ENCODE data around the gene OR4D1. TPM values are rescaled to one million over a fixed set of nuclear protein-coding genes. Genes with fewer than 3 reads are reported as not detected.
A peak's percentile ranks its signal among the peaks of the same experiment; 100 is the strongest.

Gene OR4D1
- total RNA-seq, 2 experiments from 2014 or later, result 0.83 to 0.88 TPM

DNA sequence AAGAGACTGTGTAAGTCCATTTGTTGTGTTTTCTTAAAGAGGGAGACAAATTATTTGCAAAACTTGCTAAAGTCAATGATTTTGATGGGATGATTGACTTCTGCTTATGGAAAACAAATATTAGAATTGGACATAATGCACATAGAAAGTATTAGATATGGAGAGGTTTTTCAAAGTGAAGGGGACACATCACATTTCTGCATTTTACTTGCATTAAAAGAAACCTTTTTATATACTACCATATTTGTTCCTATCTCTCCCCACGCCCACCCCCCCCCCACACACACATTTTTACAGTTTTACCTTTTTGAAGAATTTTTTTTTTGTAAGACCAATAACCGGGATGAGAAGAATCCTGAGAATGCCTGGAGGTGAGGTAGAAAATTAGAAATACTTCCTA is 10.0 kb downstream of the OR4D1 start:
- Mint-ChIP-seq H3K9me3 (peaks cover 4% of the 10 kb centered on the region), H3K36me3 (ENCODE audit: low read depth) (peaks cover 8% of the 10 kb centered on the region), H3K4me3 (no peak overlapping the region), H3K27ac (no peak overlapping the region), H3K4me1 (peaks cover 52% of the 10 kb centered on the region), H3K27me3 (peaks cover 9% of the 10 kb centered on the region)
- DNase-seq, result no peak
- POLR2A ChIA-PET, result interaction anchor here (1.4 to 2.0 kb wide), 2 partner anchors 11 to 473 kb away, joined by 3 to 11 read pairs; no protein-coding TSS in a partner anchor
- CTCF ChIA-PET, result interaction anchor here (2.1 kb wide), 1 partner anchor 14 kb away, joined by 8 read pairs; no protein-coding TSS in a partner anchor

DNA sequence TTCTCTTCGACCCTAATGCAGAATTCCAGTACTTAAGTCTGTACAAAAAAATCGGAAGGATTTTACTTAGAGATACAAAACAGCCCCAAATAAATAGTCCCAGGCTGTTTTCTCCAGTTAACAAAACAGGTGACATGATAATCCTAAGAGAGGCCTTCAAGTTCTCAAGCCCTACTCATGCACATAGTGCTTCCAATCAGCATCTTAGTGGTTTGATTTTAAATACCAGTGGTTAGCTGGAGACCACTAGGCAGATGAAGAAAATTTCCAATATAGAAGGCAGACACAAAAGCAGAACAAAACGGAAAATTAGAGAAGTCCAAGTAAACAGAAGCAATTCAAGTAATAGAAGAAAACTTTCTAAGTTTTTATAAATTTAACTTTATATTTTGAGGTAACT is 13.4 kb downstream of the OR4D1 start:
- H3K4me3 Mint-ChIP-seq, result no peak overlapping the region

DNA sequence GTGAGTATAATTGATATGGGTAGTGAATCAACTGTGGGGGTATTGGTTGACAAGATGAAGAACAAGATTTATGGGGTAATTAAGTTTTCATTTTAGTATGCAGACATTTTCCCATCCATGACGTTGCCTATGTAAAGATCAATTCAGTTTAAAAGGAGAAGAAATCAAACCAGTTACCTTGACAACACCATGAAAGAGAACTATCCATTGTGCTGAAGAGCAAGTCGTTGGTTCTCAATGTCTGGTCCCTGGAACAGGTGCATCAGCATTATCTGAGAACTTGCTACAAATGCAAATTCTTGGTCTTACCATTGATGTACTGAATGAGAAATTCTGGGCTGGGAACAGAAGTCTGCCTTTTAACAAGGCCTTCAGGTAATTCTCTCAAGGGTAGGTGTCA is 17.8 kb downstream of the OR4D1 start:
- H3K27ac Mint-ChIP-seq, result no peak overlapping the region
- no peaks in the 10 kb centered on the region for H3K36me3 Mint-ChIP-seq (ENCODE audit: low read depth)
- H3K9me3 Mint-ChIP-seq, result no peaks in the 10 kb centered on the region
- CTCF ChIA-PET, result interaction anchor here (1.2 to 1.4 kb wide), 3 partner anchors 9 to 12 kb away, joined by 3 to 4 read pairs (median 3); no protein-coding TSS in a partner anchor
- peaks cover 14% of the 10 kb centered on the region for H3K4me1 Mint-ChIP-seq
- peaks cover 34% of the 10 kb centered on the region for H3K27me3 Mint-ChIP-seq
- DNase-seq, result no peak
- POLR2A ChIA-PET, result no interaction called here
- H3K4me3 Mint-ChIP-seq, result no peak overlapping the region

More for the DNA sequence above, 13.4 kb downstream of the OR4D1 start:
- ChIA-PET CTCF (interaction anchor here (0.6 kb wide), 1 partner anchor 378 kb away, joined by 3 read pairs; no protein-coding TSS in a partner anchor), POLR2A (interaction anchor here (1.1 kb wide), 1 partner anchor 8 kb away, joined by 4 read pairs; no protein-coding TSS in a partner anchor)
- Mint-ChIP-seq H3K4me1 (peaks cover 22% of the 10 kb centered on the region), H3K9me3 (no peaks in the 10 kb centered on the region), H3K36me3 (ENCODE audit: low read depth) (no peaks in the 10 kb centered on the region), H3K27me3 (peaks cover 26% of the 10 kb centered on the region), H3K27ac (no peak overlapping the region)
- DNase-seq, result no peak

DNA sequence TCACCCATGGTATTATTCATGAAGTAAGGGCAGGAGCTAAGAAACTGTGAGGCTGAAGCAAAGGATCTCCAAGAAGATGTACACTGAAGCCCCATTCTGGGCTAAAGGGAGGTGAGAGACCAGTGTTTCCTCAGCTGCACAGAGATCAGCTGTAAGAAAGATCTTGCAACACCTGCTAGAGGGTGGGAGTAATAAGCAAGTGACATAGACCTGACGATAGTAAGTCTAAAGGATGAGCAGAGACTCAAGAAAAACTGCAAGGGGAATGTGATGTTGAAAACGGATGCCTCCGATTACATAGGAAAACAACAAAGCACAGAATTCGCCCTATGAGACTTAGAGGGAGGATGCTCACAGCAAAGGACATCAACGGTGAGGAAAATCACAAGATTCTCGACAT is 18.5 kb downstream of the OR4D1 start, which contains the start of gene OR4D2:
Gene OR4D2 (plus strand): TSS at position 301 of the 400 bp plus-strand sequence. CDS start 2,674 bp downstream, outside the sequence.
- no peaks in the 10 kb centered on the region for H3K9me3 Mint-ChIP-seq
- H3K27me3 Mint-ChIP-seq, result peaks cover 34% of the 10 kb centered on the region
- H3K27ac Mint-ChIP-seq, result no peak within 1 kb of the TSS
- CTCF ChIA-PET, result interaction anchor here (1.2 to 1.4 kb wide), 2 partner anchors 10 to 13 kb away, joined by 3 to 4 read pairs; no protein-coding TSS in a partner anchor
- DNase-seq, result no peak
- H3K36me3 Mint-ChIP-seq (ENCODE audit: low read depth), result no peaks in the 10 kb centered on the region
- POLR2A ChIA-PET, result interaction anchor here (0.8 to 1.6 kb wide), 3 partner anchors 10 to 159 kb away, joined by 3 to 4 read pairs (median 3); partner anchors contain the start of gene SRSF1
- peaks cover 19% of the 10 kb centered on the region for H3K4me1 Mint-ChIP-seq
- H3K4me3 Mint-ChIP-seq, result no peak within 1 kb of the TSS

DNA sequence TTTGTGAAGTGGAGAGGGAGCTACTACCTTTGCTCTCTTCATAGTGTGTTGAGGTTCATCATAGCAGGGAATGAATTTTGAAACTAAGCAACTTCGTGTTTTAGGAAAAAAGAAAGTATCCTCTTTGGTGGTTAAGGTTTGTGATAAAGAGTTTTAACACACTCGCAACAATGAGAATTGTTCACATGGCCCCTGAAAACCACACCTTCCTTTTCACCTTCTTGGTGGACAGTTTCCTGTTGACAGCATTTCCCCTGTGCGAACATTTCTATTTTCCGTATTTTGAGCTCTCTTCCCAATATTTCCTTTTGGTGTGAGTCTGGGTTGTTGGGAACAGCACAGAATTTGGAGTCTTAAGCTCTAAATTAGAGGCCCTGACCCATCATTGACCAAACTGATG is 22.4 kb downstream of the OR4D1 start:
- H3K27me3 Mint-ChIP-seq, result peaks cover 27% of the 10 kb centered on the region
- no peak overlapping the region for H3K4me3 Mint-ChIP-seq
- POLR2A ChIA-PET, result interaction anchor here (0.7 to 1.9 kb wide), 5 partner anchors 13 to 461 kb away, joined by 3 to 14 read pairs (median 4); partner anchors contain the start of genes DYNLL2 and SRSF1
- peak overlapping the region; percentile 62 for H3K27ac Mint-ChIP-seq
- CTCF ChIA-PET, result interaction anchor here (0.7 to 4.0 kb wide), 13 partner anchors 14 to 311 kb away, joined by 3 to 83 read pairs (median 4); partner anchors contain the start of gene MKS1
- DNase-seq, result no peak
- H3K4me1 Mint-ChIP-seq, result peaks cover 29% of the 10 kb centered on the region
- no peaks in the 10 kb centered on the region for H3K9me3 Mint-ChIP-seq
- no peaks in the 10 kb centered on the region for H3K36me3 Mint-ChIP-seq (ENCODE audit: low read depth)

DNA sequence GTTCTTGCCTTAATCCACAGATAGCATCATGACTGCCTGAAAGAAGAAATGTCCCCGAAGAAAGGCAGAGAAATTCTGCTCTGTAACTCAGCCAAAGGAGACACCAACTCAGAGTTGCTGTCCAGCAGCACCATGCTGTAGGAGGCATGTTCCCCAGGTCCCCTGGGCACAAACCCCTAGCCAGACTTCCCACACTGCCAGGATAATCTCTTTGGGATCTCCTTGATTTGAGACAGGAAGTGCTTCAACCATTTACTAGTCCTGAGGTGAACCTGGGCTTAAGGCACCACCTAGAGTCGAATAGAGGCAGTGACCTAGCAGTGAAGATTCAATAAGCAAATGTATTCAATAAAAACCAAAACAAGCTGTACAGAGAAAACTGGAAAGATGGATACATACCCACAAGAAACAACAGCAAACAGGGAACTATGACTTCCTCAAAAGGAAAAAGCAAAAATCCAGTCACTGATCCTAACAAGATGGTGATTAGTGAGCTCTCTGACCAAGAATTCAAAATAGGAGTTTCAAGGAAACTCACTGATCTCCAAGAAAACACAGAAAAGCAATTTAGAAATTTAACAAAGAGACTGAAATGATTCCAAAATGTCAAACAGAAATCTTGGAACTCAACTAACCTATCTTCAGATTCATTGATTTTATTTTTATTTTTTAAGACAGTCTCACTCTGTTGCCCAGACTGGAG is 24.3 kb downstream of the OR4D1 start:
- Mint-ChIP-seq H3K9me3 (no peaks in the 10 kb centered on the region), H3K4me1 (peaks cover 29% of the 10 kb centered on the region), H3K36me3 (ENCODE audit: low read depth) (no peaks in the 10 kb centered on the region), H3K27ac (no peak overlapping the region), H3K4me3 (no peak overlapping the region), H3K27me3 (peaks cover 14% of the 10 kb centered on the region)
- CTCF ChIA-PET, result interaction anchor here (0.6 to 4.0 kb wide), 23 partner anchors 9 to 316 kb away, joined by 3 to 83 read pairs (median 5); partner anchors contain the start of gene DYNLL2
- POLR2A ChIA-PET, result interaction anchor here (0.7 to 1.4 kb wide), 3 partner anchors 16 to 460 kb away, joined by 3 read pairs; no protein-coding TSS in a partner anchor
- peak; percentile 69 for DNase-seq

DNA sequence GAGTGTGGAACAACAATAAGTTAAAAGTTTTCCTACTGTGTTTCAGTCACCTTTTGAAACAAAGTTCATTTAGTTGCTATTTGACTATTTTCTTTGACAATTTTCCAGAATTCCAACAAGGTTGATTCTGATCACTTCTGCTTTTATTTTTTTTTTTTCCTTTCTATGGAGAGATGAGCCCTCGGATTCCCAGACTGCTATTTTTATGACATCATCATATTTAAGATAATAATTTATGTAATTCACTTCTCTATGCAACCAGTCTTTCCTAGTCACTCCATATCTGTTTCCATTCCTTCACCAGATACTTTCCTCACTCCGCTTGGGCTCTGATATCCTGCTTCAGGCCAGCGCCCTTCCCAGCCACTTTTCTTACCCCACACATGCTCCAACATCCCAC is 26.7 kb downstream of the OR4D1 start:
- H3K27me3 Mint-ChIP-seq, result peaks cover 8% of the 10 kb centered on the region
- H3K36me3 Mint-ChIP-seq (ENCODE audit: low read depth), result no peaks in the 10 kb centered on the region
- H3K27ac Mint-ChIP-seq, result no peak overlapping the region
- H3K9me3 Mint-ChIP-seq, result no peaks in the 10 kb centered on the region
- CTCF ChIA-PET, result interaction anchor here (0.6 to 2.6 kb wide), 3 partner anchors 24 to 53 kb away, joined by 3 to 13 read pairs (median 3); no protein-coding TSS in a partner anchor
- H3K4me1 Mint-ChIP-seq, result peaks cover 26% of the 10 kb centered on the region
- no peak overlapping the region for H3K4me3 Mint-ChIP-seq
- POLR2A ChIA-PET, result interaction anchor here (1.3 kb wide), 1 partner anchor 53 kb away, joined by 4 read pairs; no protein-coding TSS in a partner anchor
- DNase-seq, result no peak

DNA sequence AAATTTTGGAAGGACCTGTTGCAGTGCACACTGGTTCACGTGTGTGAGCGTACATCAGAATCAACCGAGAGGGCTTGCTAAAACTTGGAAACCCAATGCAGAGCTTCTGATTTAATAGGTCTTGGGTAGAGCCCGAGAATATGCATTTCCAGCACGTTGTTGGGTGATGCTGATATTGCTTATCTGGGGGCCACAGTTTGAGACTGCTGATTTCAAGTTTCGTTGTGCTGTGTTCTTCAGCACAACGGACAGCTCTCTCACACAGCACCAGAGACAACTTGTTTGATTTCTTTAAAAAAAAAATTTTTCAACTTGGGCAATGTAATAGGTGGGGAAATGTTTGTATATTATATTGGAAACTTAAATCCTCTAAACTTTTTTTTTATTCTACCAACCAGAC is 28.0 kb downstream of the OR4D1 start:
- peaks cover 15% of the 10 kb centered on the region for H3K4me1 Mint-ChIP-seq
- ChIA-PET POLR2A (interaction anchor here (1.6 kb wide), 1 partner anchor 9 kb away, joined by 3 read pairs; the partner anchor contains the start of gene OR4D2), CTCF (interaction anchor here (1.4 to 2.6 kb wide), 2 partner anchors 25 to 55 kb away, joined by 3 to 13 read pairs; no protein-coding TSS in a partner anchor)
- no peak overlapping the region for H3K4me3 Mint-ChIP-seq
- H3K27me3 Mint-ChIP-seq, result peaks cover 11% of the 10 kb centered on the region
- no peak overlapping the region for H3K27ac Mint-ChIP-seq
- DNase-seq, result no peak
- no peaks in the 10 kb centered on the region for H3K9me3 Mint-ChIP-seq
- H3K36me3 Mint-ChIP-seq (ENCODE audit: low read depth), result no peaks in the 10 kb centered on the region

DNA sequence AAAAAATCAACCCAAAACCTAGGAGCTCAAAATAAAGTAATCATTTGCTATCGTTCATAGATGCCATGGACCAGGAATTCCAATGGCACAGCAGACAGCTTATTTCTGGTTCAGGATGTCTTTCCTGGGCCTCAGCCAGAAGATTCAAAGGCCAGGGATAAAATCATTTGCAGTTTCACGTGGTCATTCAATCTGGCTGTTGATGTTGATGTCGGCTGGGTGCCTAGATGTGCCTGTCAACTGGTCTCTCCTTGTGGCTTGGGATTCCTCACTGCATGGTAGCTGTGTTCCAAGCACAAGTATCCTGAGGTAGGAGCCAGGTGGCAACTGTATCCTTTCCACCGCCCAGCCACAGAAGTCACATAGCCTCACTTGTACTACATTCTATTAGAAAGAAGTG is 33.6 kb downstream of the OR4D1 start:
- Mint-ChIP-seq H3K4me3 (no peak overlapping the region), H3K27me3 (peaks cover 6% of the 10 kb centered on the region), H3K27ac (no peak overlapping the region), H3K4me1 (peaks cover 3% of the 10 kb centered on the region), H3K9me3 (no peaks in the 10 kb centered on the region), H3K36me3 (ENCODE audit: low read depth) (no peaks in the 10 kb centered on the region)
- no peak for DNase-seq
- POLR2A ChIA-PET, result no interaction called here
- CTCF ChIA-PET, result interaction anchor here (1.9 to 2.2 kb wide), 2 partner anchors 9 to 19 kb away, joined by 6 to 8 read pairs; no protein-coding TSS in a partner anchor

DNA sequence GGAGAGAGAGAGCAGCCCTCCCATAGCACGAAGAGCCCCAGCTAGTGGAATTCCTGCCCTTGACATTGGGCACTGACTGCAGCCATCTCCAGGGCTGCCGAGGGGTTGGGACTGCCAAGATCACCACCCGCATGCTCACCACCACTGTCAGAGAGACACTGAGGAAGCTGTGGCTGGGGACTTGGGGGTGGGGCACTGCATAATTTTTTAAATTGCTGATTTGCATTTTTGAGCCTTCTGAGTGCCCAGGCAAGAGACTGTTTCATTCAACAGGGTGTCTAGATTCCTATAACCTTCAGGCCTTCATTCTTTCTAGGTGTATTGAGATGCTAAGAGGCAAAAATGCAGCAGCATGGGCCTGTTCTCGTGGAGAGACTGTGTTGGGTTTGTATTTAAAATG is 35.3 kb downstream of the OR4D1 start:
- ChIA-PET POLR2A (no interaction called here), CTCF (no interaction called here)
- Mint-ChIP-seq H3K27me3 (peaks cover 13% of the 10 kb centered on the region), H3K4me1 (peaks cover 3% of the 10 kb centered on the region), H3K4me3 (no peak overlapping the region), H3K9me3 (no peaks in the 10 kb centered on the region), H3K36me3 (ENCODE audit: low read depth) (no peaks in the 10 kb centered on the region), H3K27ac (no peak overlapping the region)
- DNase-seq, result no peak

DNA sequence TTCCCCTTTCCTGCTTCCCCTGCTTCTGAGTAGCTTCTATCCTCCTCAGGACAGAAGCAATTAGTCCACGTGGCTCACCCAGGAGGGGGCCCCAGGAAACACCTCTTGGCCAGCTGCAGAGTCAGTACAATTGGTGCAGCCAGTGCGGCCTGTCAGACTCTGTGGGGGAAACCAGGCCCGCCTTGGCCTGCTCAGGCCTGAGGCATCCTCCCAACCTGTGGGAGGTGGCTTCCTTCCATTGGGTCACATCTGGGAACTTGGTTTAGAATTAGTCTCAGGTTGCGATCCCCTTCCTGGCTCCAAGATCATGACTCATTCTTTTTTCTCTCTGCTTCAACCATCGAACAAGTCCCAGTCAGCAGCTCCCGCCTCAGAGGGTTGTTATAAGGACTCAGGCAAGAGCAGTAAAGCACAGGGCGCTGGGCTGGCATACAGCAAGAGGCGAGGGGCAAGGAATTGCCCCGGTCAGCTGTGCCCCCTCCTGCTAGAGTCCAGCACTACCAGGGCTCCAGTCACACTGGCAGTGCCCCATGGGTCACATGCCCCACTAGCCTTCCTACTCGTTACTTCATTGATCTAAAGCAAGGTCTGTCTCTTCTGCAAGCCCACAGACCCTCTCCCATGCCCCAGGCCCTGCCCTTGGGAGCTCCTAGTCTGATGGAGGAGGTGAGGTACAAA is 36.3 kb downstream of the OR4D1 start:
- Mint-ChIP-seq H3K27ac (no peak overlapping the region), H3K4me3 (no peak overlapping the region), H3K36me3 (ENCODE audit: low read depth) (no peaks in the 10 kb centered on the region), H3K27me3 (peaks cover 13% of the 10 kb centered on the region), H3K9me3 (no peaks in the 10 kb centered on the region), H3K4me1 (peaks cover 3% of the 10 kb centered on the region)
- POLR2A ChIA-PET, result no interaction called here
- no peak for DNase-seq
- CTCF ChIA-PET, result interaction anchor here (2.3 kb wide), 1 partner anchor 12 kb away, joined by 5 read pairs; no protein-coding TSS in a partner anchor

DNA sequence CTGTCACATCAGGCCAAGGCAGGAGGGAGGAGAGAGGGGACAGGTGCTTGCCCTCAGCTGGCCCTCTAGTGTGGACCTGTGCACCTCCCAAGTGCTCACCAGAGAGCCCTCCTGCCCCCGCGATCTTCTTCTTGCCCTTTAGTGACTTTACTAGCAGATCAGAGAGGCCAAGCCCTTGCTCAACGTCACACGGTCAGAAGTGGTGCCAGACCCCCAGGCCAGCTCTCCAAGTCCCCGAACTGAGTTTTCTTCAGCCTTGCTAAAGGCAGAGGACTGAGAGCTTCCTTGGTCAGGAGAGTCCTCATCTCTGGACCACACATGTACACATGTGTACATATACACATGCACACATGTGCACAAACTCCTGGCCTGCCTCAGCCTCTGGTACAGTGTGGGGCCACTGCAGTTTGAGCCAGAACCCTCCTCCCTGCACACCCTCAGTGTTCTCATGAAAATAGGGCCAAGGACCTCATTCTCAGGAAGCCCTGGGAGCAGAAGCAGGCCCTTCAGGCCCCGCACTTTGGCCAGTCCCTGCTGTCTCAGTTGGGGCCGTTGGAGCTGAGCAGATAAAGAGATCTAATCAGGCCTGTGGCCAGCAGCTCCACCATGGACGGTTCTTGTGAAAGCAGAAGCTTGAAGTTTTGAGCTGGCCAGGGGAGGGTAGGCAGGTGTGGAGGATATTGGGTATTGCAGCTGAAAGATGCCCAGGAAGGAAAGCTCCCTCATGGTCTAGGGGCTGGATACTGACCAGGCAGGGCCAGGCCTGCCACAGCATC is 37.0 kb downstream of the OR4D1 start:
- Mint-ChIP-seq H3K4me3 (no peak overlapping the region), H3K9me3 (no peaks in the 10 kb centered on the region), H3K27me3 (peaks cover 13% of the 10 kb centered on the region), H3K27ac (no peak overlapping the region), H3K36me3 (ENCODE audit: low read depth) (no peaks in the 10 kb centered on the region), H3K4me1 (peaks cover 3% of the 10 kb centered on the region)
- DNase-seq, result no peak
- ChIA-PET CTCF (interaction anchor here (1.0 to 2.3 kb wide), 2 partner anchors 12 to 15 kb away, joined by 3 to 5 read pairs; no protein-coding TSS in a partner anchor), POLR2A (no interaction called here)

All from activated CD4-positive, alpha-beta memory T cell treated with anti-CD3 and anti-CD28 coated beads, Interleukin-2, amount 10 ng/mL, durations not matched to agents 7 days and 5 days (primary cell).